TTC549 (cell line): ENCODE results near the gene LYPD8.
"Not testable (repeated sequence)": the region's sequence is repeated elsewhere in the genome, so short reads cannot be mapped to it uniquely, and the experiment has no call there.

Experiments used
- FAIRE-seq: peaks from 2 replicates; lab custom pipeline; 2012; peaks lifted over from hg19 to GRCh38; lab: Jason Lieb, UNC

Gene LYPD8

GRCh38 chr1:248755517-248755916 lies at the start of gene LYPD8:
TSS of gene LYPD8 (minus strand) at chr1:248755759. CDS start at chr1:248751081, 4,678 bp downstream.
- no peak for FAIRE-seq

DNA sequence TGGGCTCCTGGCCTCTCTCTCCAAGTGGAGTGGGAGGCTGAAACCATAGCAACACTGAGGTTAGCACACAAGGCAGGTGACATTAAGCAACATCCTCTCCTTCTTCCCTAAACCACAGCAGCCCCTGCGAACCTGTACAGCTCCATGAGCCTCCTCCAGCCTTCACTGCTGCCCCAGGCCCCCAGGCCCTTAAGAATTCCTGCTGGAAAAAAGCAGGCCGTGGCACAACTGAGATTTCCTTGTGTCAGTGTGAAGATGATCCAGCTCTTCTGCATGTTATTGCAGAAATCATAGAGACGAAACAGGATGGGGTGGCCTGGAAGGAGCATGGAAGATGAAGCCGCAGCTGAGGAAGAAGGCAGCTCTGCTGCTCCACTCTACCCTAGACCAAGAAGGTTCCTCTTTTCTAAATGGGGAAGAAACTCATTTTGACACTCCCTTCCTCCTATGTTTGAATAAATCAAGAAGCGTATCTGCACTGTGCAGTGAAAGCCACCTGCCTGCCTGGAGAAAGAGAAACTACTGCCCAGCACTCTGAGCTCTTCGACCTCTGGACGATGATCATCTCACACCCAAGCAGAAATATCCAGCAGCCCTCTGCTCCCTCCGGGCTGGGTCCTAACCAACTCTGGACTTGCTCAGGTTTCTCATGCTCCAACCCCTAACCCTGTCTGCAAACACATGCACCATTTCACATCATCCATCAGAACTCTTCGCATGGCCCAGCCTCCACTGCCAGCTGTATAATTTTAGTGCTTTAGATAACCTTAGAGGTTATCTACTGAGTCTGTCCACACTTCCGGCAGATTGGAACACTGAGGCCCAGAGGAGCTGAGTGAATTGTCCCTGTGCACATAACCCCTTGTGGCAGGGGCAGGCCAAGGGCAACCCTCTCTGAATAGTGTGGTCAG lies 49.5 kb upstream of the LYPD8 start:
- no peak for FAIRE-seq

GRCh38 chr1:248803501-248803900 lies 47.9 kb upstream of the LYPD8 start:
- FAIRE-seq, result not testable (repeated sequence)

DNA sequence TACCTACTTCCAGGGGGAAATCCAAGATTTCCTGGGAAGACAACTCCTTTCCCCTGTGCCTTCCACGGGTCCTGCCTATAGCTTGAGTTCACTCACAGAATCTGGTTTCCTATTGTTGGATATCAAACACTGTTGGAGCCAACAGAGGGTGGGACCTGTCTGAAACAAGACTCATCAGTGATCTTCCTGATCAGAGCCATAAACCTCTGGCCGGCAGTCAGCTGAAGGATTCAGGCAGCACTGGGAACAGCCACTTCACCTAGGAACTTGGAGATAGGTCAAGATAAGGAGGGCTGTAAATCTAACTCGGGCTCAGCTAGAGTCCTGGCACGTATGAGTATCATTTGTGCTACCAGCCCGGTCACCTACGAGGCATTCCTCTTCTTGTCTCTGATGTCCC lies 46.9 kb upstream of the LYPD8 start:
- no peak for FAIRE-seq

GRCh38 chr1:248800459-248800858 lies 44.9 kb upstream of the LYPD8 start:
- FAIRE-seq, result no peak

DNA sequence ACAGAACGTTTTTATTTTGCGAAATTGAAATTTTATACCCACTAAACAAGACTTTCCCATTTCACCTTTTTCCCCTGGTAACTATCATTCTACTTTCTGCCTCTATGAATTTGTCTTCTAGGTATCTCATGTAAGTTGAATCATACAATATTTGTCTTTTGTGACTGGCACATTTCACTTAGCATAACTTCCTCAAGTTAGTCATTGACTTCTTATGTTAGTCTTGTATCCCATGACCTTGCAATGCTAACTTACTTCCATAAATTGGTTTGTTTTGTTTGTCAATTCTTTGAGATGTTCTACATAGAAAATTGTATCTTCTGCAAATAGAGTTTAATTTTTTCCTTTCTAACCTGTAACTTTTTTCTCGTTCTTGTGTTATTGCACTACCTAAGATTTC lies 43.2 kb upstream of the LYPD8 start:
- FAIRE-seq, result no peak

- FAIRE-seq, result not testable (repeated sequence)
These were observed 39.1 kb upstream of the LYPD8 start for GRCh38 chr1:248794663-248795062.

DNA sequence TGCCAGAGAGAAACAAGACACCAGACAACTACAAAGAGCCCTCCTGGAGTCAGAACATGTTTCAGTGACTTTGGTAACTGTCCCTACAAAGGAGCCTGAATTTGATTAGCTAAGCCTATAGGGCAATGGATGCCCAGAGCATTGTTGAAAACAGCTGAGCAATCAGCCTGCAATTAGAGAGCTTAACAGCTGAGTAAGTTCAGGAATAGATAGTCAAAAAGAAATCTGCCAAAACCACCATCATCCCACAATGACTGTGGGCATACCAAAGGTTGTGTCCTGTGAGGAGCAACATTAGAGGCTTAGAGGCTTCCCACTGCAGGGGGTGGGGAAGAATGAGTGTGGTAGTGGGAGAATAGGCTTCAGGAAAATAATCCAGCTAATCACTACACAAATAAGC lies 38.0 kb upstream of the LYPD8 start:
- no peak for FAIRE-seq

DNA sequence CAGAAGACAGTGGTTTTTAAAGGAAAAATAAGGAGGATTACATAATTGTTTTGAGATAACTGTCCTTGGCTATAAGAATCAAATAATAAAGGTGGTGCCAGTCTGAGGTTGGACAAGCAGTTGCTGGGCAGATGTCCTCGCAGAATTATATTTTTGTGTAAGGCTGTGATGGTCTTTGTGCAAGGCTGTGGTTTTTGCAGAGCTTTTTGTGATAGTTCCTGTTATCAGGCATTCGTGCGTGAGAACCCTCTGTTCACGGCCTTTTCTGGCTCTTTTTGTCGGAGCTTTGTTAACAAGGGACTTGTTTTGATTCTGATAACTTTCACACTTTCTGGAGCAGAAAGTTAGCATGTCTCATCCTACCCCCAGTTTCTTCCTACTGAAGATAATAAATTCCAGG lies 36.8 kb upstream of the LYPD8 start:
- FAIRE-seq, result no peak

- no peak for FAIRE-seq
These were observed 35.5 kb upstream of the LYPD8 start for GRCh38 chr1:248791010-248791409.

- FAIRE-seq, result no peak
These were observed 34.9 kb upstream of the LYPD8 start for GRCh38 chr1:248790456-248790855.

DNA sequence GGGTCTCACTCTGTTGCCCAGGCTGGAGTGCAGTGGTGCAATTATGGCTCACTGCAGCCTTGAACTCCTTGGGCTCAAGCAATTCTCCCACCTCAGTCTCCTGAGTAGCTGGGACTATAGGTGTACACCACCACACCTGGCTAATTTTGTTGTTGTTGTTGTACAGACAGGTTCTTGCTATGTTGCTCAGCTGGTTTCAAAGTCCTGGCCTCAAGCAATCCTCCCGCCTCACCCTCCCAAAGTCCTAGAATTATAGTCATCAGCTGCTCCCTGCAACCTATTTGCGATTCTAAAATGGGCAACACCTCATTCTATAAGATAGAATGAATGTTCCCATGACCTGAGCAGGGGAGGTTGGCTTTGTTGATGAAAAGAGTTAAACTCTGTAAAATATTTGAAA lies 33.8 kb upstream of the LYPD8 start:
- not testable (repeated sequence) for FAIRE-seq

GRCh38 chr1:248788327-248788726 lies 32.8 kb upstream of the LYPD8 start:
- FAIRE-seq, result no peak

GRCh38 chr1:248787430-248787829 lies 31.9 kb upstream of the LYPD8 start:
- FAIRE-seq, result no peak

DNA sequence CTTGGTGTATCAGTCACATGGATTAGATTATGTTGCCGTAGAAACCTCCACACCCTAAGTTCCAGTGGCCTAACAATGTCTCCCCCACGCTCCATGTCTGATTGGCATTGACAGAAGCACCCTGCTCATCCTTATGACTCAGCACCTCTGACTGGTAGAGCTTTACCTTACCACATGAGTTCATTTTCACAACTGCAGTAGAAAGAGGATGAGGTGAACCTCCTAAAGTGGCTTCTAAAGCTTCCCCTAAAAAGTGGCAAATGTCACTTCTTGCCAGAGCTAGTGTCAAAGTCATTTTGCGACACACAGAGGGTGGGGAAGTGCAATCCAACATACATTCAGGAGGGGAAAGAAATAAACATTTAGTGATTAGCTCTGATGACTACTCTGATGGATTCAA lies 30.6 kb upstream of the LYPD8 start:
- no peak for FAIRE-seq

DNA sequence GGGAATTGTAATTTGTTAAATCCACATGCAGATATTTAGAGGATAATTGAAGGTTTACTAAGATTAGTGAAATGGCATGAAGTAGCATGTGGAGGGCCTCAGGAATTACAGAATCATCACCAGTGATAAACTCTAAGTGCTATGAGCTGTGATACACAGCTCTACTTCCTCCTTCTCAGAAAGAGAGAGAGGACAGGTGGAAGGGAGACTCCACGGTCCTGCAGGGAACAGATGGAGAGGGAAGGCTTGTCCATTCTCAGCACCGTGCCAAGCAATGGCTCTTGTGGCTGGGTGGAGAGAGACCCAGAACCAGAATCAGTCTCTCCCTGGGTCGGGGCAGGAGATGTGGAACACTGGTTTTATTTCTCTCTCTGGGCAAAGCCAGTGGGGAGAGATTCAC lies 27.8 kb upstream of the LYPD8 start:
- no peak for FAIRE-seq

- no peak for FAIRE-seq
These were observed 27.0 kb upstream of the LYPD8 start for GRCh38 chr1:248782416-248783141.

DNA sequence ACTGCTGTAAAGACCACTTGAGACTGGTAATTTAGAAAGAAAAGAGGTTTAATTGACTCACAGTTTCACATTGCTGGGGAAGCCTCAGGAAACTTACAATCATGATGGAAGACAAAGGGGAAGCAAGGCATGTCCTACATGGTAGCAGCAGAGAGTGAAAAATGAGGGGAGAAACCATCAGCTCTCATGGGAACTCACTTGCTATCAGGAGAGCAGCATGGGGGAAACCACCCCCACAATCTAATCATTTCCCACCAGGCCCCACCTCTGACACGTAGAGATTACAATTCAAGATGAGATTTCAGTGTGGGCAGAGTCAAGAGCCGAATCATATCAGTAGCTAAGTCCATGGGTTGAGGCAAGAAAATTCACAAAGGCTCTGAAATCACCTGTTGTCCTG lies 23.8 kb upstream of the LYPD8 start:
- FAIRE-seq, result no peak

GRCh38 chr1:248778906-248779305 lies 23.3 kb upstream of the LYPD8 start:
- FAIRE-seq, result no peak

DNA sequence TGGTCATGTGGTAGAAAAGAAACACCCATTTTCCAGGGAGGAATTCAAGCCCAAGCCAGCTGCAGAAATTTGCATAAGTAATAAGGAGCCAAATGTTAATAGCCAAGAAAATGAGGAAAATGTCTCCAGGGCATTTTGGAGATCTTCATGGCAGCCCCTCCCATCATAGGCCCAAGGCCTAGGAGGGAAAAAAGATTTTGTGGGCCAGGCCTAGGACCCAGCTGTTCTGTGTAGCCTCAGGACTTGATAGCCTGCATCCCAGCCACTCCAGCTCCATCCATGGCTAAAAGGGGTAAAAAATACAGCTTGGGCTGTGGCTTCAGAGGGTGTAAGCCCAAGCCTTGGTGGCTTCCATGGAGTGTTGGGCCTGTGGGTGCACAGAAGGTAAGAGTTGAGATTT lies 21.4 kb upstream of the LYPD8 start:
- no peak for FAIRE-seq

- no peak for FAIRE-seq
These were observed 19.9 kb upstream of the LYPD8 start for GRCh38 chr1:248775441-248775840.

GRCh38 chr1:248759644-248760043 lies 4.1 kb upstream of the LYPD8 start:
- no peak for FAIRE-seq

GRCh38 chr1:248758352-248758751 lies 2.8 kb upstream of the LYPD8 start:
- no peak for FAIRE-seq

DNA sequence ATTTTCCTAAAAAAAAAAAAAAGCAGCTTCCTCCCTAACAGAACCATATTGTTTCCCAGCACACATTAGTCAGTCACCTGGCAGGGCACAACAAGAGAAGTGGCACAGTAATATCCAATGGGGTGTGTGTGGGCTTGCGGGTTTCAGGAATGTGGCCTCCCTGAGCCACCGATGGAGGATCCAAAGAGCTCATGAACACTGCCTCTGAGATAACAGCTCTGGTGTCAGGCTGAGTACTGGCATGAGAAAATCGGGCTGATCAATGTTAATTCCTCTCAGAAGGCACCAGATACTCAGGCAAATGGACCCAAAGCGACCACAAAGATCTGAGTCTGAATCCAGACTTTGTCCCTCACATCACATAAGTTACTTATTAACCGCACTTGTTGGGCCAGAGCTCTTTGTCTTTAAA lies 2.2 kb upstream of the LYPD8 start:
- FAIRE-seq, result no peak
